Kidney glomerular epithelial cell (primary cell): Measurements from ENCODE around the gene PHF1.

Experiments
- DNase-seq: peaks from one replicate; lab custom pipeline; 2025; lab: John Stamatoyannopoulos, UW

Gene PHF1

GRCh38 chr6:33433001-33433543 lies 22.3 kb downstream of the PHF1 start:
- no peak for DNase-seq

DNA sequence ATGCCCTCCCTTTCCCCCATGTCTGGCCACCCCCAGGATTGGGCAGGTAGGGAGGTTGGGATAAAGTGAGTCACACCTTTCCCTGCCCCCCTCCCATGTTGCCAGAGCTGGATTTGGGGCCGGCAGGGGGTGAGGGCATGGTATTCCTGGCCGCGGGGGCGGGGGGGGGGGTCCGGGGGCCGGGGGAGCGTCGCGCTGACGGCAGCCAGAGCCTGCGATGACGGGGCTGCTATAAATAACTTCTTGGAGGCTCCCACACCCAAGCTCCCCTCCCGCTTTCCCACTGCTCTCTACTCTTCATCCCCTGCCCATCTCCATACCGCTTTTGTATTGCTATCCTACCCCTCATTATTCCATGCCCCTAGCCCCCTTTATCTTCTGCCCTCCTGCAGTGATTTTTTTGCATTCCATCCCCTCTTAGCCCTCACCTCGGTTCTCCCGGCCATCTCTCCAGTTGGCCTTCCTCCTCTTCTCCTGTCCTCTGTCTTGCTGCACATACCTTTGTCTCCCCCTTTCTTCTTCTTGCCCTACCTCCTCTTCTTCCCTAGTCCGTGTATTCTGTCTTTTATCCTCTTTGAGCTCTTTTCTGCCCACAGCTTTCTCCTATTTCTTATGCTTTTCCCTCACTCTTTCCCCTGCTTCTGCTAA lies 22.9 kb downstream of the PHF1 start:
- DNase-seq, result no peak

DNA sequence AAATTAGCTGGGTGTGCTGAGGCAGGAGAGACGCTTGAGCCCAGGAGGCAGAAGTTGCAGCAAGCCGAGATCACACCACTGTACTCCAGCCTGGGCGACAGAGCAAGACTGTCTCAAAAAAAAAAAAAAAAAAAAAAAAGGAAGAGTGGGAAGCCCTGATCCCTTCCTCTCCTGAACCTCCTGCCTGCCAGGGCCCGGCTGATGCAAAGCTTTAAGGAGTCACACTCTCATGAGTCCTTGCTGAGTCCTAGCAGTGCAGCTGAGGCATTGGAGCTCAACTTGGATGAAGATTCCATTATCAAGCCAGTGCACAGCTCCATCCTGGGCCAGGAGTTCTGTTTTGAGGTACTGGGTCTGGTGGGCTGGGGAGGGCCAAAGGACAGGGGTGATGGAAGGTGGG lies 24.1 kb downstream of the PHF1 start:
- DNase-seq, result no peak

DNA sequence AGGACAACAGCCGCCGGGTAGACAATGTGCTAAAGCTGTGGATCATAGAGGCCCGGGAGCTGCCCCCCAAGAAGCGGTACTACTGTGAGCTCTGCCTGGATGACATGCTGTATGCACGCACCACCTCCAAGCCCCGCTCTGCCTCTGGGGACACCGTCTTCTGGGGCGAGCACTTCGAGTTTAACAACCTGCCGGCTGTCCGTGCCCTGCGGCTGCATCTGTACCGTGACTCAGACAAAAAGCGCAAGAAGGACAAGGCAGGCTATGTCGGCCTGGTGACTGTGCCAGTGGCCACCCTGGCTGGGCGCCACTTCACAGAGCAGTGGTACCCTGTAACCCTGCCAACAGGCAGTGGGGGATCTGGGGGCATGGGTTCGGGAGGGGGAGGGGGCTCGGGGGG lies 26.9 kb downstream of the PHF1 start:
- no peak for DNase-seq

- DNase-seq, result no peak
Measured at GRCh38 chr6:33438978-33439594, 28.3 kb downstream of the PHF1 start.

DNA sequence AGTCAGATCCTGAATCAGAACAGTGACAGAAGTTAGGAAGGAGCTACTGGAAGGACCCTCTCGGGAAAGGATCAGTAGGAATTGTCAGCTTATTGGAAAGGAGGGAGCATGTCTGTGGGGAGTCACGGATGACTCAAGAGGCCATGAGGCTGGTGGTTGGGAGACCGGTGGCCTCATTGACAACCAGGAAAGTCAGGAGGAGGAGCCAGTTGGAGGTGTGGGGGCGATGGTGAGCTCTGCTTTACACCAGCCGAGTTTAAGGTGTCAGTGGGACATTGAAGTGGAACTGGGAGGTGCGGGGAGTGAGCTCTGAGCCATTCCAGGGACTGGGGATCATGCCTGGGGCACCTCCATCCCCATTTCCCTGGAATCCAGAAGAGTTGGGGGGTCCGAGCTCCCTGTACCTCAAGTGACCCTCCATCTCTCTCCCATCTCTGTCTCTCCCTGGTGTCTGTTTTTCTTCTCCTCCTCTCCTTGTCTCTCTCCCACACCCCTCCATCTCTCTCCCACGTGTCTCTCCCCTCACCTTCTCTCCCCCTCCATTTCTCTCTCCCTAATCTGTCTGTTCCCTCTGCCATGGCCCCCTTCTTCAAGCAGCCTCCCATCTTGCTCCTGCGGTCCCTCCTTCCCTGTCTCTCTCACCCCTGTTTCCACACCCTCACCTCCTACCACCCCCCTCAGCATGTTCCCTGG lies 29.3 kb downstream of the PHF1 start:
- DNase-seq, result no peak

GRCh38 chr6:33440649-33441309 lies 30.0 kb downstream of the PHF1 start:
- no peak for DNase-seq

GRCh38 chr6:33441457-33441856 lies 30.6 kb downstream of the PHF1 start:
- no peak for DNase-seq

GRCh38 chr6:33442283-33442682 lies 31.5 kb downstream of the PHF1 start:
- DNase-seq, result no peak

- no peak for DNase-seq
Measured at GRCh38 chr6:33443025-33443424, 32.2 kb downstream of the PHF1 start.

- DNase-seq, result no peak
Measured at GRCh38 chr6:33443619-33444504, 33.0 kb downstream of the PHF1 start.

- DNase-seq, result no peak
Measured at GRCh38 chr6:33445119-33445603, 34.3 kb downstream of the PHF1 start.

GRCh38 chr6:33446356-33446755 lies 35.5 kb downstream of the PHF1 start:
- DNase-seq, result no peak

DNA sequence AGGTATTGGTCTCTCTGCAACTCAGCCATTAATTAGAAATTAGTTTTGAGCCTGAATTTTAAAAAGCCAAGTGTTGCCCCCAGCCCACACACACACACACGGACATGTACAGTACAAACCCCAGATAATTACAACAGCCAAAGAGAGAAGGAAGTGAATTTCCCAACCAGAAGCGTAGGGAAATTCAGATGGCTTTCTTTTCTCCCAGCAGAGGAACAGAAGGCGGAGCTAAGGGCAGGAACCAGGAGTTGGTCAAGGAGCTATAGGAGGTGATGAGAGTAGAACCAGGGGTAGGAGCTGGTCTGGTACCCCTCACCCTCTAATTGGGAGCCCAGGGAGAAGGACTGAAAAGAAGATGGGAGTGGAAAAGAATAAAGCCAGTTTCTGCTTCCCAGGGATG lies 39.6 kb downstream of the PHF1 start:
- DNase-seq, result no peak

GRCh38 chr6:33451606-33452005 lies 40.8 kb downstream of the PHF1 start:
- DNase-seq, result no peak

GRCh38 chr6:33452496-33452895 lies 41.7 kb downstream of the PHF1 start:
- no peak for DNase-seq

DNA sequence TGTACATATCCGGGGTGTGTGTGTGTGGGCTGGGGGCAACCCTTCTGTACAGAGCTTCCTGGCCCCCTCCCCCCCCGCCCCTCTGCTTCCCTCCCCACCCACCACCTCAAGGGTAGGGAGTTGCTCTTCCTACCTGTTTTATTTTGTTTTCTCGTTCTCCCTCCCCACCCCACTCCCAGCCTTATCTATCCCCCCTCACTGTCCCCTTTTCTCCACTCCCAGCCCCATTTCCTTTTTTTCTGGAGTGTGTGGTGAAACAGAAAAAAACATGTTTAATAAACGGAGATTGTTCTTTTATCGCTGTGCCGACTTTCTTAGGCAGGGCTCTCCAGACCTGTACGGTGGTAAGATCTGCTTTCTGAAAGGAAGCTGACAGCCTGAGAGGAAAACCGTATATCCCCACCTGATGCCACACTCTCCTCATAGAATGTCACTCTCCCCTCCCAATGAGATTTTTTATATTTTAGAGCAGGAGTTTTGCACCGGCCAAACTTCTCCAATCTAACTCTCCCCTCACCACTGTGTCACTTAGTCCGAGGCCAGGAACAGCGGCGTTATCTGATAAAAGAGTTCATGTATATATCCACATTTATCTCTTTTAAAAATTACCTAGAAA lies 42.7 kb downstream of the PHF1 start:
- DNase-seq, result no peak

GRCh38 chr6:33454009-33454946 lies 43.5 kb downstream of the PHF1 start, which contains the start of gene ZBTB9:
TSS of gene ZBTB9 (plus strand) at chr6:33454576. CDS start at chr6:33455101, 525 bp downstream.
- peak; percentile 94 for DNase-seq

- DNase-seq, result no peak
Measured at GRCh38 chr6:33455051-33455450, 44.2 kb downstream of the PHF1 start.

DNA sequence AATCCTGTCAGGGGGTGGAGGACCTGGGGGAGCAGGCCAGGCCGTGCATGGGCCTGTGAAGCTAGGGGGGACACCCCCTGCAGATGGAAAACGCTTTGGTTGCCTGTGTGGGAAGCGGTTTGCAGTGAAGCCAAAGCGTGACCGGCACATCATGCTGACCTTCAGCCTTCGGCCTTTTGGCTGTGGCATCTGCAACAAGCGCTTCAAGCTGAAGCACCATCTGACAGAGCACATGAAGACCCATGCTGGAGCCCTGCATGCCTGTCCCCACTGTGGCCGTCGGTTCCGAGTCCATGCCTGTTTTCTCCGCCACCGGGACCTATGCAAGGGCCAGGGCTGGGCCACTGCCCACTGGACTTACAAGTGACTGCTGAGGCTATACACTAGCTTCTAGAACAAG lies 45.3 kb downstream of the PHF1 start:
- no peak for DNase-seq
